HG03565 (cell line): Measurements from ENCODE around the gene ENPP3.
A peak's percentile ranks its signal among the peaks of the same experiment; 100 is the strongest.

Experiments
- ATAC-seq: cut with Tn5 transposase; IDR thresholded peaks from one replicate; pipeline ENCODE4 v1.9.1; 2021; ENCODE audit warnings: mild to moderate bottlenecking, moderate library complexity; ENCODE audit not compliant: unreplicated experiment

Gene ENPP3

GRCh38 chr6:131636880-131637792 lies at the start of gene ENPP3:
Gene ENPP3 (plus strand): TSS chr6:131637302. CDS start chr6:131637385, 83 bp downstream.
- no peak for ATAC-seq

DNA sequence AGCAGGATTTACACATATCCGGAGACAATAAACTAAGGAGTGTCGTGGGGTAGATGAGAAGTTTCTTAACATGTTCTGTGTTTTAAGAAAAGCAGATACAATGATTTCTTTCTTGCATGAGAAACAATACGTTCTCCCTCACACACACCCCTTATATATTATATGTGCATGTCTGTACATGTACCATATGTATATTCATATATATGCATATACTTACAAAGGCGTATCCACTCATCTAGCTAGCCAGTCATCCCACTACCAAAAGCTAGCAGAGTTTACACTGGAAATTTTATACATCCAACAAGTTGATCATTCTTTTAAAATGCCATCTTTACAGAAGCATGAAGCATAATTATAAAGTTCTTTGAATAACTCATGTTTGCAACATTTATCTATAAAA lies 49.2 kb upstream of the ENPP3 start:
- no peak for ATAC-seq

GRCh38 chr6:131588643-131589042 lies 48.5 kb upstream of the ENPP3 start:
- ATAC-seq: no peak

- no peak for ATAC-seq
Observed at GRCh38 chr6:131592935-131593334, 44.2 kb upstream of the ENPP3 start.

DNA sequence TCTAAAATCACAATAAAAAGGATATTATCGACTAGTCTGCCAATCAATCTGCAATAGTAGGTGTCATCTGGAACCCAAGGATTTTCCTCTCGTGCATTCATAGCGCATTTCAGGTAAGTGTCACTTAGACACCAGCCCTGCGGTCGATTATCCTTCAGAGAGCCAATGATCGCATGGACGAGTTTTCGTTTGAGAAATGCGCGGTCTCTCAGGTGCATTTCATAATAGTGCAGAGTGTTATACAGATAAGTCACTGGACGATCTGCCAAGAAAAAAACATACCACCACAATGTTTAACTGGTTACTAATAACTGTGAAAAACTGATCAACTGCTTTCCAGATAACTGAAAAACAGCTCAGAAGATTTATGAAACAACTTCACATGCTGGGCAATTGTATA lies 43.0 kb upstream of the ENPP3 start:
- ATAC-seq: no peak

DNA sequence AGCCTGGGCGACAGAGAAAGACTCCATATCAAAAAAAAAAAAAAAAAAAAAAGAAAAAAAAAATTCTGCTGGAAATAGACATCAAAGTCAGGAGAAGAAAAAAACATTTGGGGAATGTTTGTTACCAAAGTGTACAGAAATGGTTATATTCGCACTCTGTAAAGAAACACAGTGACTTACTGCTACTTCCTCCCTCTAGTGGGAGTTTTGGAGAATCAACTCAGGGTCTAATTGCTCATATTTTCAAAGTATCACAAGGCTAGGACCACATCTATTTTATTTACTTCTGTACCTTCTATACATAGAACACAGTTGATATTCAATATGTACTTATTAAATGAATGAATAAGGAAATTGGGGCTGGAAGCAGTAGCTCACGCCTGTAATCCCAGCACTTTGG lies 39.7 kb upstream of the ENPP3 start:
- no peak for ATAC-seq

GRCh38 chr6:131600716-131601115 lies 36.4 kb upstream of the ENPP3 start:
- no peak for ATAC-seq

DNA sequence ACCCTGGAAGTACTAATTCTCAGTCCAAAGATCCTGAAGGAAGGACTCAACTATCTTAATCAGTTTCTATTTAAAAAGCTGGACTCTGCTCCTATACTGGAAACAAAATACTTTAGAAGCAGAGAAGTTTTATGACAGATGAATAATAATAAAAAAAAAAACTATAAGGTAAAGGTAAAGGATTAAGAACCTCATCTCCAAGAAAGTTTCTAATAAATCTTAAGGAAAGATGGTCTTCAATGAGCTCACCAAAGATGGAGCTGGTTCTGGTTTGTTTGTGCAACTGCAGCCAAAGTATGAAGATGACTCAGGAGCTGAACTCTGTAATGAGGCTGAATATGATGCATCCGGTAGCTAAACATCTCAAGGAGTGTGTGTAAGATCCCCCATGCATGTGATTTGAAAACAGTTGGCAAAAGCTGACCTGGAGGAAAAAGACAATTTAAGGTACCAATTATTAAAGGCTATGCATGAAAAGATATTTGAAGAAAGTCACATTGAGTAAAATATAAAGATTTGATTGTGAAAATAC lies 34.3 kb upstream of the ENPP3 start:
- ATAC-seq: no peak

DNA sequence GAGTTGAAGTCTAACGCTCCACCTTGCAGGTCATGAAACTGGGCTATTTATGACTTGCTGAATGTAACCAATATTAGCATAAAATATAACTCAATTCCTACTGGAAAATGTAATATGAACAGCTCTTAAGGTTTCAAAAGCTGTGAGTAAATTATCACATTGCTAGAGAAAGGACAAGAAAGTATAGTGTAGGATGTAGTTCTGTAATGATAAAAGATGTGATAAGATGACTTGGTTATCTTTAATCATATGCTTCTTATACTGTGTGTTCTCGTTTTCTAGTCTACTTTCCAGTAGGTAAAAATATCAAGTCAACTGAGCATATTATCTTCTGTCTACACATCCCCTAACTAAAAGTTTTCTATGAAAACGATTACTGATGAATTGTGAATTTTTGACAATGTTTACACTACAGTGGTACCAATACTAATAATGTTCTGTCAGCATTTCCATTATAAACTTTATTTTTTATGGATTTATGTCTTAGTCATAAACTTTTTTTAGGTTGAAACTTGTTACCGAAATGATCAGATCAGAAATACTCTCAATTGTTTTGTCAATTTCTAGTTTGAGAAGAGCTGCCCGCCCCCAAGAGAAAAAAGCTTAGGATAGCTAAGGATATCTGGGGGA lies 23.7 kb upstream of the ENPP3 start:
- ATAC-seq: no peak

DNA sequence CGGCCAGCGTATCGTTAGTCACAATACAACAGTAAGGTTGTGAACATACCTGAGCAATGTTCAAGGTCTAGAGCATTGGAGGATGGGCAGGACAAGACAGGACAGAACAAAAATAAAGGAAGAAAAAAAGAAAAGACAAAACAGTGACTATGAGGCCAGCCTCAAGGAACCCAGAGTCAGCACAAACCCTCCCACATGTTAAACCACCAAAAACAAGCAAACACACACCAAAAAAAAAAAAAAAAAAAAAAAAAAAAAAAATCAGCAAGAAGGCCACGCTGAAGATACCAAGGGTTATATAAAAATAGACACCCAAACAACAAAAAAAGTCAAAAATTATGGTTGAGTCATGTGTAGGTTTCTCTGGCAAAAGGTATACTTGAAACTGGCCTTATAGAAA lies 21.8 kb upstream of the ENPP3 start:
- no peak for ATAC-seq

- ATAC-seq: peak; percentile 93
Observed at GRCh38 chr6:131627724-131628682, 9.1 kb upstream of the ENPP3 start, which contains the start of gene MED23. Gene MED23 (minus strand): TSS chr6:131628242. CDS start chr6:131628049, 193 bp downstream.

DNA sequence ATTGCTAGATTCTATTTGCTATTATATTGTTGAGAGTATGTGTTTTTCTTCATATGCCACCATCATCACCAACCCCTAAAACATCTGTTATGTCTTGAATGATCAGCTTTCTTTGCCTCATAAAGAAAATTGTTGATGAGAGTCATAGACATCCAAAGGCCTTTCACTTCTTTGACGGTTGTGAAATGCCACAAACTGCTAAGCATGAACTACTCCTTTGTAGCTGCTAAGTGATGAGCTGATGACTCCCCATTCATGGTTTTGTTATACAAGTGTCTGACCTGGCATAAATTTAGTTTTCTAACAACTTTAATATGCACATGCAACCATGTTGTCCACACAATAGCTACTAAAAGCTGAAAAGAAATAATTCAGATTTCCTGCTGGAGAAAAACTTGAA lies 8.4 kb upstream of the ENPP3 start:
- no peak for ATAC-seq

DNA sequence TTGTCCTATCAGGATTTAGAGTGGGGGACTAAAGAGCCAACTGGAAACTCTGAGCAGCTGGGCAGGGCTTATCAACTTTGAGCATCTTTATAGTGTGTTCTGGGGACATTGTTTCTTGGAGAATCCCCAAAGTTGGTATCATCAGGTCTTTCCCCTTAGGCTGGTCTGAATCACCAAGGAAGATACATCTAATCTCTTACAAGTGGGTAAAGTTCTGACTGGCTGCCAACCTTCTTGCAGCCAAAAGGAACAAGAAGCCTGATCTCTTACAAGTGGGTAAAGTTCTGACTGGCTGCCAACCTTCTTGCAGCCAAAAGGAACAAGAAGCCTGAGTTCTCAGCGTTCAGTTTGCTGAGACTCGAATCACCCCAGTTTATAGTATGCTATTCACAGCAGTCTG lies 7.5 kb upstream of the ENPP3 start:
- ATAC-seq: no peak

- no peak for ATAC-seq
Observed at GRCh38 chr6:131631625-131632289, 5.3 kb upstream of the ENPP3 start.

DNA sequence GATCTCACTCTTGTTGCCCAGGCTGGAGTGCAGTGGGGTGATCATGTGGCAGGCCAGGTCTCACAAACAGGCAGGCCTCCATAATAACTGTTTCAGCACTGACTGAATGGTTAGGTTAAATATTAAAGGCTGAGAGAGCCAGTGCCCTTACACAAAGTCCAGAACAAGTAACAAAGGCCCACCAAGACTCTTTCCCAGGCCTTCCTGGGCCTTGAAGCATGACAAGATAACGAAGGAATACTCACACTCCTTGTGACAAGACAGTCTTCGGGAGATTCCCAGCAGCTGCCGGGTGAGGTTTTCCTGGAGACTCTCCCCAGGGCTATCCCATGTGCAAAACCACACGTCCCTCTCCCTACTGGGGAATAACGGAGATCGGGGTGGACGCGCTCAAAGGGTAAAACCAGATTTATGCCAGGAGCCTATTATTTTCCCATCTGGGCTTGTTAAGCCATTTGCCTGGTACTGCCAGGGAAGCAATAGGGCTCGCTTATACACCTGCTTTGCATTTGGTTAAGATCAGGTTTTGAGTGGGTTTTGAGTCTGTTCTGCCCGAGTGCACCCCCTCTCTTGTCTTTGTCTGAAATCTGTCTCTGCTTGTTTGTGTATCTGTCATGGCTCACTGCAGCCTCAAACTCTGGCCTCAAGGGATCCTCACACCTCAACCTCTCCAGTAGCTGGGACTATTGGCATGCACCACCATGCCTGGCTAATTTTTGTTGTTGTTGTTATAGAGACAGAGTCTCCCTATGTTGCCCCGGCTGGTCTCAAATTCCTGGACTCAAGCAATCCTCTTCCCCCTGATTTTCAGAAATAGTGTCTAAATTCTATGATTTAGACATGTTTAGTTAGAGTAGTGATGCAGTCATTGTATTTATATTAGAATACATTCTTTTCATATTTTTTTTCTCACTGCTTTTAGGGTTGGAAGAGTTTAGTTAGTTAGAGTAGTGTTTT lies 1.4 kb upstream of the ENPP3 start:
- peak; percentile 88 for ATAC-seq

GRCh38 chr6:131638013-131638412 lies 911 bp downstream of the ENPP3 start:
- no peak for ATAC-seq

GRCh38 chr6:131640100-131640499 lies 3.0 kb downstream of the ENPP3 start:
- peak; percentile 54 for ATAC-seq

GRCh38 chr6:131640576-131640975 lies 3.5 kb downstream of the ENPP3 start:
- ATAC-seq: no peak

GRCh38 chr6:131641554-131641953 lies 4.5 kb downstream of the ENPP3 start:
- ATAC-seq: no peak
